Measurements from ENCODE around the gene DARS2. TPM values are rescaled to one million over a fixed set of nuclear protein-coding genes. Genes with fewer than 3 reads are reported as not detected.
"Not testable (repeated sequence)": the region's sequence is repeated elsewhere in the genome, so short reads cannot be mapped to it uniquely, and the experiment has no call there.

DARS2 gene
- total RNA-seq, 4 donors from 2014 or later, result 5.5 to 9.1 (median 7.7) TPM

- H3K36me3 ChIP-seq, result peaks cover 0 to 16% (median 7%) of the 10 kb centered on the region in 4 donors
- no peak overlapping the region for H3K27ac ChIP-seq (replicated peaks in 1 of 4)
- no peaks in the 10 kb centered on the region for H3K4me1 ChIP-seq
- H3K9me3 ChIP-seq, result no peaks in the 10 kb centered on the region
- intact Hi-C loops (cut with DNase I), result no loop called here
- no peak for DNase-seq (ENCODE audit: extremely low spot score)
- no peak overlapping the region for H3K4me3 ChIP-seq
- H3K27me3 ChIP-seq, result no peaks in the 10 kb centered on the region
- TF ChIP-seq, protein P1, sequence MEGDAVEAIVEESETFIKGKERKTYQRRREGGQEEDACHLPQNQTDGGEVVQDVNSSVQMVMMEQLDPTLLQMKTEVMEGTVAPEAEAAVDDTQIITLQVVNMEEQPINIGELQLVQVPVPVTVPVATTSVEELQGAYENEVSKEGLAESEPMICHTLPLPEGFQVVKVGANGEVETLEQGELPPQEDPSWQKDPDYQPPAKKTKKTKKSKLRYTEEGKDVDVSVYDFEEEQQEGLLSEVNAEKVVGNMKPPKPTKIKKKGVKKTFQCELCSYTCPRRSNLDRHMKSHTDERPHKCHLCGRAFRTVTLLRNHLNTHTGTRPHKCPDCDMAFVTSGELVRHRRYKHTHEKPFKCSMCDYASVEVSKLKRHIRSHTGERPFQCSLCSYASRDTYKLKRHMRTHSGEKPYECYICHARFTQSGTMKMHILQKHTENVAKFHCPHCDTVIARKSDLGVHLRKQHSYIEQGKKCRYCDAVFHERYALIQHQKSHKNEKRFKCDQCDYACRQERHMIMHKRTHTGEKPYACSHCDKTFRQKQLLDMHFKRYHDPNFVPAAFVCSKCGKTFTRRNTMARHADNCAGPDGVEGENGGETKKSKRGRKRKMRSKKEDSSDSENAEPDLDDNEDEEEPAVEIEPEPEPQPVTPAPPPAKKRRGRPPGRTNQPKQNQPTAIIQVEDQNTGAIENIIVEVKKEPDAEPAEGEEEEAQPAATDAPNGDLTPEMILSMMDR (IDR thresholded peaks at IDR 0.05), result no peak
- TF ChIP-seq EP300 (IDR thresholded peaks at IDR 0.05), result no peak
- no peak for TF ChIP-seq POLR2AphosphoS5 (IDR thresholded peaks at IDR 0.05)
- no peak for TF ChIP-seq POLR2A (IDR thresholded peaks at IDR 0.05; ENCODE audit: low read depth)
Measured at GRCh38 chr1:173798078-173798477, 26.4 kb upstream of the DARS2 start.

DNA sequence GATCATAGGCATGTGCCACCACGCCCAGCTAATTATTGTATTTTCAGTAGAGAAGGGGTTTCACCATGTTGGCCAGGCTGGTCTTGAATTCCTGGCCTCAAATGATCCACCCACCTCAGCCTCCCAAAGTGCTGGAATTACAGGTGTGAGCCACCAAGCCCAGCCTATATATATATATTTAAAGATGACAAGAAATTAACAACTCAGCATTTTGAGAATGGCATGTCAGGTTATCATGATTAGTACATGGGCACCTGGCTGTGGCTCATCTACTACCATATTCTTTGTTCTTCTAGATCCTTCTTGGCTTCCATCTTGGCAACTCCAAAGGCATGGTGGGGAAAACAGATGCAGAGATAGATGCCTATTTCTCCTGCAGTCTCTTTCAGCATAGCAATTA lies 24.5 kb upstream of the DARS2 start:
- H3K9me3 ChIP-seq; DNase-seq (ENCODE audit: extremely low spot score); H3K27ac ChIP-seq (replicated peaks in 1 of 4); intact Hi-C loops (cut with DNase I); H3K4me1 ChIP-seq; H3K27me3 ChIP-seq; H3K4me3 ChIP-seq: not testable (repeated sequence)
- H3K36me3 ChIP-seq, result peaks cover 0 to 19% (median 13%) of the 10 kb centered on the region in 4 donors
- 95% methylated on average over 1 of the region's 1 CpG for WGBS

DNA sequence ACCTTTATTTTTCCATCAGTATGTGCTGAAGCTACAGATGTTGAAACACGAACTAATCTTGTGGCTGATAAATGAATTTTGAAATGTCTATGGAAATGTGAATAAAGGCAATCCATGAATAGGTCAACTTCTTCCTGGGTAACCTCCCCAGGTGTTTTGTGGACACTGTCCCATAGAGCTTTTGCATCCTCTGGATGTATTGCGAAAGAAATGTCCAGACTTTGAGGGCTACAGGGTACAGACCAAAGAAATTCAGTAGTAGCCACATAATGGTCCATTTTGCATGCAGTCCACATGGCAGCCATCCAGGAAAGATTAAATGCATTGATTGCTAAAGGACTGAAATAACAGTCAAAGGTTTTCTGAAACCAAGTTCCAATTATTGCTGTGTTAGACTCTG lies 21.5 kb upstream of the DARS2 start:
- Histone ChIP-seq H3K4me3 (no peak overlapping the region), H3K27me3 (no peaks in the 10 kb centered on the region), H3K9me3 (no peaks in the 10 kb centered on the region), H3K4me1 (no peaks in the 10 kb centered on the region), H3K36me3 (peaks cover 0 to 34% (median 17%) of the 10 kb centered on the region in 4 donors), H3K27ac (replicated peaks in 1 of 4) (no peak overlapping the region)
- intact Hi-C loops (cut with DNase I), result no loop called here
- TF ChIP-seq EP300 (IDR thresholded peaks at IDR 0.05) (no peak), POLR2AphosphoS5 (IDR thresholded peaks at IDR 0.05) (no peak), POLR2A (IDR thresholded peaks at IDR 0.05; ENCODE audit: low read depth) (no peak)
- TF ChIP-seq, protein P1 (IDR thresholded peaks at IDR 0.05), result no peak
- WGBS, result 93% methylated on average over 2 of the region's 2 CpGs
- no peak for DNase-seq (ENCODE audit: extremely low spot score)

- 94% methylated on average over 5 of the region's 5 CpGs for WGBS
- H3K9me3 ChIP-seq; H3K4me3 ChIP-seq; DNase-seq (ENCODE audit: extremely low spot score); H3K27ac ChIP-seq (replicated peaks in 1 of 4); intact Hi-C loops (cut with DNase I); H3K27me3 ChIP-seq; H3K4me1 ChIP-seq: not testable (repeated sequence)
- peaks cover 0 to 24% (median 17%) of the 10 kb centered on the region in 4 donors for H3K36me3 ChIP-seq
Measured at GRCh38 chr1:173813654-173814053, 10.8 kb upstream of the DARS2 start.

DNA sequence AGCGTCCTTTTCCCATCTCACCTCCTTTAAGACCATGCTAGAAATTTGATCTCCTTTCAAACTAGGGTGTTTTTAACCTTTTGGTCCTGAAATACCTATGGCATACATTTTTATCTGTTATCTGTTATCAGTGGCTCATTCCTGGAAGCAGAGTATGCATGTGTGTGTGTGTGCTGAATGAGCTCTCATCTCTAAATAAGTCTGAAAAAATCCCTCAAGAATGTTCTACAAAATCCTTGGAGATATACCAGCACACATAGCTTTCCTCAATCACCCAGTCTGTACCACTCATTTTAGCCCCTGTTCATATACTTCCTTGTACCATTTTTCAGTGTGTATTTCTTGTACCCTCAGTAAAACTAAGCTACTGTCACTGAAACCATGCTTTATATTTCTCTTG lies 6.0 kb upstream of the DARS2 start:
- Histone ChIP-seq H3K9me3 (no peaks in the 10 kb centered on the region), H3K36me3 (peaks cover 0 to 9% (median 2%) of the 10 kb centered on the region in 4 donors), H3K4me1 (peaks cover 3 to 9% (median 7%) of the 10 kb centered on the region in 4 donors), H3K4me3 (no peak overlapping the region), H3K27me3 (no peaks in the 10 kb centered on the region), H3K27ac (replicated peaks in 1 of 4) (no peak overlapping the region)
- no peak for DNase-seq (ENCODE audit: extremely low spot score)
- TF ChIP-seq POLR2AphosphoS5 (IDR thresholded peaks at IDR 0.05) (no peak), EP300 (IDR thresholded peaks at IDR 0.05) (no peak), POLR2A (IDR thresholded peaks at IDR 0.05; ENCODE audit: low read depth) (no peak)
- TF ChIP-seq, protein P1 (IDR thresholded peaks at IDR 0.05), result no peak
- intact Hi-C loops (cut with DNase I), result no loop called here
- WGBS, result 88% methylated on average over 1 of the region's 1 CpG

DNA sequence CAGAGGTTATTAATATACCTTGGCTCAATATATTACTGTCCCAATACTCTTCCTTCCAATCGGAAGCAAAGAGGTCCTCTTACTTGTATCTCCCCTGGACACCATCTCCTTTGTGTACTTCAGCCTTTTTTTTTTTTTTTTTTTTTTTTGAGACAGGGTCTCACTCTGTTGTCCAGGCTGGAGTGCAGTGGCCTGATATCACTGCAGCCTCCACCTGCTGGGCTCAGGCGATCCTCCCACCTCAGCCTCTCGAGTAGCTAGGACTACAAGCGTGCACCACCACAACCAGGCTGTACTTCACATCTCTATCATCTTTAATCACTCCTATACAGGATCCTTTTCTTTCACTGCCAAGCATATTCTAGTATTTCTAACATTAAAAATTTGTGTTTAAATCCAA lies 2.8 kb upstream of the DARS2 start:
- Histone ChIP-seq H3K27me3 (no peaks in the 10 kb centered on the region), H3K4me3 (no peak overlapping the region), H3K9me3 (no peaks in the 10 kb centered on the region), H3K4me1 (peaks cover 10 to 30% (median 24%) of the 10 kb centered on the region in 4 donors), H3K27ac (replicated peaks in 1 of 4) (no peak overlapping the region), H3K36me3 (peaks cover 0 to 9% (median 2%) of the 10 kb centered on the region in 4 donors)
- intact Hi-C loops (cut with DNase I), result loop anchor here (10.0 kb wide), 1 partner anchor 1077 kb away; no protein-coding TSS in a partner anchor
- 94% methylated on average over 4 of the region's 4 CpGs for WGBS
- no peak for DNase-seq (ENCODE audit: extremely low spot score)
- TF ChIP-seq POLR2AphosphoS5 (IDR thresholded peaks at IDR 0.05), result no peak
- no peak for TF ChIP-seq POLR2A (IDR thresholded peaks at IDR 0.05; ENCODE audit: low read depth)
- TF ChIP-seq EP300 (IDR thresholded peaks at IDR 0.05), result no peak
- TF ChIP-seq, protein P1 (IDR thresholded peaks at IDR 0.05), result no peak
